B cell (primary cell): ENCODE results near the gene PTPRE. TPM values are rescaled to one million over a fixed set of nuclear protein-coding genes. Genes with fewer than 3 reads are reported as not detected.

ENCODE experiments used
- ATAC-seq: fragments of 200-7000 bp; cut with Tn5 transposase; one replicate; pipeline ENCODE4 v1.10.0; 2021; ENCODE audit warnings: low read depth, mild to moderate bottlenecking, moderate number of reproducible peaks, moderate library complexity
- CTCF ChIA-PET: fragments of 350-600 bp; sonication (Branson Sonifier 250); formaldehyde crosslinking; loops from one replicate; lab custom pipeline; 2021; ENCODE audit warnings: antibody characterized with exemption, inconsistent platforms; lab: Charles Lee
- POLR2A ChIA-PET: fragments of 350-600 bp; sonication (Branson Sonifier 250); formaldehyde crosslinking; loops from one replicate; lab custom pipeline; 2021; ENCODE audit warnings: antibody characterized with exemption; lab: Charles Lee
- DNase-seq: peaks from one replicate; pipeline ENCODE4 v3.0.0; 2013
- H2AFZ ChIP-seq: 2 replicates; pipeline ENCODE4 v1.6.1; 2012; ENCODE audit warnings: mild to moderate bottlenecking, low read depth, low read length; ENCODE audit not compliant: insufficient read depth, poor library complexity, severe bottlenecking
- H3K27ac ChIP-seq, 2 donors: 1 replicate in 1 of 2; 2 replicates in 1 of 2; pipeline ENCODE4 v1.5.1; 2012 to 2013; ENCODE audit warnings: low read length in 2 of 2, mild to moderate bottlenecking in 2 of 2, moderate library complexity in 1 of 2
- H3K27me3 ChIP-seq, 4 experiments: fragments of 200-600 bp in 1 of 4; sonication (generic) in 1 of 4; replicated peaks in 1 of 4; 1 replicate in 2 of 4; 2 replicates in 2 of 4; pipeline versions ENCODE4 v1.6.1 to v1.7.0; 2013 to 2016; ENCODE audit warnings: low read length in 3 of 4, mild to moderate bottlenecking in 2 of 4, mixed read lengths in 1 of 4, moderate library complexity in 1 of 4; ENCODE audit not compliant: insufficient read depth in 4 of 4, control insufficient read depth in 3 of 4; ENCODE audit errors: control extremely low read depth in 1 of 4
- H3K36me3 ChIP-seq, 2 experiments: replicated peaks in 1 of 2; 1 replicate in 1 of 2; 2 replicates in 1 of 2; pipeline versions ENCODE4 v1.6.1 to v1.7.1; 2013; ENCODE audit warnings: low read length in 1 of 2; ENCODE audit not compliant: insufficient read depth in 2 of 2, control insufficient read depth in 1 of 2; ENCODE audit errors: control extremely low read depth in 1 of 2, extremely low read depth in 1 of 2
- H3K4me1 ChIP-seq, 2 donors: fragments of 200-600 bp in 1 of 2; sonication (generic) in 1 of 2; 1 replicate in 1 of 2; 2 replicates in 1 of 2; pipeline versions ENCODE4 v1.5.1 to v1.6.1; 2013 to 2017; ENCODE audit warnings: low read length in 2 of 2; ENCODE audit not compliant: control insufficient read depth in 2 of 2, insufficient read depth in 2 of 2
- H3K4me2 ChIP-seq: replicated peaks from 2 replicates; pipeline ENCODE3; 2012; ENCODE audit warnings: mild to moderate bottlenecking, low read depth, low read length; ENCODE audit not compliant: poor library complexity, severe bottlenecking
- H3K4me3 ChIP-seq, 5 experiments: fragments of 200-600 bp in 1 of 5; sonication (generic) in 1 of 5; 1 replicate in 3 of 5; 2 replicates in 2 of 5; pipeline versions ENCODE4 v1.5.1 to v1.7.0; 2011 to 2016; ENCODE audit warnings: low read length in 4 of 5, mild to moderate bottlenecking in 4 of 5, low read depth in 2 of 5, control low read depth in 1 of 5, moderate library complexity in 1 of 5; ENCODE audit not compliant: insufficient read depth in 1 of 5; ENCODE audit errors: control extremely low read depth in 1 of 5, extremely low read depth in 1 of 5
- H3K79me2 ChIP-seq: fragments of 200-600 bp; sonication (generic); one replicate; pipeline ENCODE4 v1.6.0; 2016; ENCODE audit warnings: low read length; ENCODE audit not compliant: control insufficient read depth, insufficient read depth
- H3K9ac ChIP-seq: fragments of 200-600 bp; sonication (generic); 2 replicates; pipeline ENCODE4 v1.6.1; 2017; ENCODE audit warnings: mild to moderate bottlenecking, low read length, moderate library complexity
- H3K9me3 ChIP-seq, 3 donors: one replicate each; pipeline versions ENCODE4 v1.6.1 to v1.7.1; 2013; ENCODE audit warnings: low read length in 2 of 3; ENCODE audit not compliant: control insufficient read depth in 2 of 3, insufficient read depth in 1 of 3; ENCODE audit errors: control extremely low read depth in 1 of 3
- H4K20me1 ChIP-seq: 2 replicates; pipeline ENCODE4 v1.6.0; 2012; ENCODE audit warnings: mild to moderate bottlenecking, low read length; ENCODE audit not compliant: insufficient read depth, control insufficient read depth, poor library complexity, severe bottlenecking
- H3K27ac Mint-ChIP-seq: one replicate; pipeline ENCODE4 v1.8.0; 2021; ENCODE audit warnings: mixed read lengths
- H3K27me3 Mint-ChIP-seq: one replicate; pipeline ENCODE4 v1.8.0; 2021; ENCODE audit warnings: mixed read lengths
- H3K4me1 Mint-ChIP-seq: one replicate; pipeline ENCODE4 v1.8.0; 2021; ENCODE audit warnings: mixed read lengths
- H3K4me3 Mint-ChIP-seq: one replicate; pipeline ENCODE4 v1.8.0; 2021; ENCODE audit warnings: mixed read lengths
- H3K9me3 Mint-ChIP-seq: one replicate; pipeline ENCODE4 v1.8.0; 2022; ENCODE audit warnings: mixed read lengths; ENCODE audit not compliant: insufficient read depth
- CTCF ChIP-seq: fragments of 200-600 bp; IDR thresholded peaks from one replicate; pipeline ENCODE4 v1.8.0; 2022; ENCODE audit warnings: antibody characterized with exemption, mild to moderate bottlenecking
- EZH2 ChIP-seq: IDR thresholded peaks from 2 replicates; pipeline ENCODE4 v1.6.1; 2012; ENCODE audit warnings: borderline replicate concordance, low read depth, mild to moderate bottlenecking, moderate library complexity, low read length; ENCODE audit not compliant: insufficient read depth, poor library complexity, severe bottlenecking
- WGBS: methylation state at CpG from one replicate; pipeline ENCODE4 v1.1.5; 2013; ENCODE audit warnings: missing lambda C conversion rate; ENCODE audit not compliant: insufficient coverage; 5-methylcytosine and 5-hydroxymethylcytosine counted together
- intact Hi-C: fragments of 100-400 bp; cut with micrococcal nuclease; formaldehyde crosslinking; loops from one replicate; pipeline ENCODE4 v1.10.0; 2022
- polyA plus RNA-seq: library from polyadenylated mRNA; depleted of rRNA; stranded (reverse); fragments of >200 nt; gene quantifications from 2 replicates; pipeline ENCODE4 v1.2.3, GENCODE V29; 2012
- total RNA-seq, 2 donors: library from RNA; stranded (reverse); fragments of 120-200 nt in 1 of 2; gene quantifications; 1 replicate in 1 of 2; 2 replicates in 1 of 2; pipeline versions ENCODE4 v1.2.3 to v1.2.4, GENCODE V29; 2013 to 2022

Gene PTPRE
- total and polyA plus RNA-seq, 2 donors (not counting 1 experiment from before 2014, with no cell fraction given), result 6.6 to 32.7 TPM

- ATAC-seq (no peak), DNase-seq (peak; percentile 88)
- WGBS, result 69% methylated on average over 20 of the region's 28 CpGs
- Mint-ChIP-seq H3K9me3 (no peaks in the 10 kb centered on the region), H3K27ac (peak overlapping the region; percentile 34), H3K27me3 (no peaks in the 10 kb centered on the region), H3K4me1 (peaks cover 33% of the 10 kb centered on the region), H3K4me3 (no peak overlapping the region)
- H2AFZ ChIP-seq, result no peak overlapping the region
- no peak overlapping the region for H3K4me3 ChIP-seq
- H3K9me3 ChIP-seq, result no peaks in the 10 kb centered on the region
- peak; percentile 91 for TF ChIP-seq CTCF
- TF ChIP-seq EZH2, result no peak
- H3K79me2 ChIP-seq, result no peaks in the 10 kb centered on the region
- no peak overlapping the region for H3K4me2 ChIP-seq
- peaks cover 25 to 76% of the 10 kb centered on the region in 2 experiments for H3K36me3 ChIP-seq
- POLR2A ChIA-PET, result interaction anchor here (0.5 to 1.1 kb wide), 3 partner anchors 22 to 34 kb away, joined by 3 to 7 read pairs (median 4); no protein-coding TSS in a partner anchor
- H3K27me3 ChIP-seq, result no peaks in the 10 kb centered on the region
- intact Hi-C loops, result loop anchor here (1.0 to 2.0 kb wide), 6 partner anchors 34 to 353 kb away; no protein-coding TSS in a partner anchor
- CTCF ChIA-PET, result interaction anchor here (0.7 to 20.7 kb wide), 32 partner anchors 9 to 389 kb away, joined by 3 to 524 read pairs (median 5); partner anchors contain the start of gene PTPRE
- H4K20me1 ChIP-seq, result no peaks in the 10 kb centered on the region
- H3K27ac ChIP-seq, result no peak overlapping the region
- H3K9ac ChIP-seq, result no peak overlapping the region
- peaks cover 19 to 33% of the 10 kb centered on the region in 2 donors for H3K4me1 ChIP-seq
Measured at GRCh38 chr10:128069351-128070051, 162.6 kb downstream of the PTPRE start.

GRCh38 chr10:128070161-128070560, 163.3 kb downstream of the PTPRE start:
- TF ChIP-seq EZH2 (no peak), CTCF (no peak)
- H3K4me3 Mint-ChIP-seq, result no peak overlapping the region
- H3K9me3 Mint-ChIP-seq, result no peaks in the 10 kb centered on the region
- H3K27ac ChIP-seq, result no peak overlapping the region
- H3K27ac Mint-ChIP-seq, result no peak overlapping the region
- H3K27me3 Mint-ChIP-seq, result no peaks in the 10 kb centered on the region
- ChIA-PET POLR2A (no interaction called here), CTCF (interaction anchor here (1.4 to 20.7 kb wide), 8 partner anchors 12 to 216 kb away, joined by 4 to 524 read pairs (median 10); partner anchors contain the start of gene PTPRE)
- H3K79me2 ChIP-seq, result no peaks in the 10 kb centered on the region
- ATAC-seq (no peak), DNase-seq (no peak)
- H3K4me1 Mint-ChIP-seq, result peaks cover 27% of the 10 kb centered on the region
- intact Hi-C loops, result no loop called here
- H3K4me1 ChIP-seq, result peaks cover 13 to 26% of the 10 kb centered on the region in 2 donors
- H3K9ac ChIP-seq, result no peak overlapping the region
- H3K4me3 ChIP-seq, result no peak overlapping the region
- H3K4me2 ChIP-seq, result no peak overlapping the region
- H2AFZ ChIP-seq, result no peak overlapping the region
- H3K36me3 ChIP-seq, result peaks cover 28 to 78% of the 10 kb centered on the region in 2 experiments
- no peaks in the 10 kb centered on the region for H3K9me3 ChIP-seq
- no peaks in the 10 kb centered on the region for H4K20me1 ChIP-seq
- no peaks in the 10 kb centered on the region for H3K27me3 ChIP-seq
- WGBS, result 100% methylated on average over 7 of the region's 10 CpGs
